HEK293 (cell line): Measurements from ENCODE around the gene CHST7.

Experiments
- CTCF ChIA-PET: fragments of 350-600 bp; formaldehyde crosslinking; extraction: SDS; loops from one replicate; lab custom pipeline; 2021; ENCODE audit warnings: antibody characterized with exemption; lab: Yijun Ruan, JAX
- POLR2A ChIA-PET: fragments of 300-600 bp; formaldehyde crosslinking; extraction: SDS; loops from one replicate; lab custom pipeline; 2020; ENCODE audit warnings: antibody characterized with exemption, inconsistent platforms; lab: Yijun Ruan, JAX
- H3K27ac ChIP-seq: fragments of 200-500 bp; sonication (Bioruptor generic); 2 replicates; pipeline ENCODE4 v1.5.1; 2014; ENCODE audit warnings: low read depth, low read length, control low read depth, inconsistent platforms; ENCODE audit errors: extremely low read depth
- H3K36me3 ChIP-seq, 2 experiments: fragments of 200-500 bp in 1 of 2; sonication (Bioruptor generic) in 1 of 2; 1 replicate in 1 of 2; 2 replicates in 1 of 2; pipeline ENCODE4 v1.5.1; 2014 to 2017; ENCODE audit warnings: inconsistent platforms in 2 of 2, low read length in 2 of 2; ENCODE audit not compliant: control insufficient read depth in 2 of 2, insufficient read depth in 1 of 2
- H3K4me1 ChIP-seq: fragments of 200-500 bp; sonication (Bioruptor generic); 2 replicates; pipeline ENCODE4 v1.5.1; 2014; ENCODE audit warnings: mild to moderate bottlenecking, low read length, inconsistent platforms; ENCODE audit not compliant: control insufficient read depth, insufficient read depth
- H3K4me3 ChIP-seq: 2 replicates; pipeline ENCODE4 v1.5.1; 2011; ENCODE audit warnings: low read depth, mild to moderate bottlenecking, control low read depth, low read length, moderate library complexity
- H3K9me3 ChIP-seq: fragments of 200-500 bp; sonication (Bioruptor generic); 2 replicates; pipeline ENCODE4 v1.5.1; 2014; ENCODE audit warnings: low read depth, low read length, inconsistent platforms; ENCODE audit not compliant: control insufficient read depth, insufficient read depth
- EGR2 ChIP-seq: fragments of 450-650 bp; formaldehyde crosslinking; IDR thresholded peaks from 2 replicates; pipeline ENCODE4 v1.5.1; 2016; ENCODE audit warnings: low read depth, missing biosample characterization, missing genetic modification characterization
- HOXA7 ChIP-seq: sonication (generic); formaldehyde crosslinking; IDR thresholded peaks from 2 replicates; pipeline ENCODE4 v1.8.1; 2022; ENCODE audit warnings: missing genetic modification reagents, borderline replicate concordance
- KLF16 ChIP-seq: fragments of 450-650 bp; formaldehyde crosslinking; IDR thresholded peaks from 2 replicates; pipeline ENCODE4 v1.5.1; 2017; ENCODE audit warnings: missing biosample characterization, missing genetic modification characterization
- OVOL3 ChIP-seq: fragments of 450-650 bp; formaldehyde crosslinking; IDR thresholded peaks from 2 replicates; pipeline ENCODE4 v1.5.1; 2016; ENCODE audit warnings: missing biosample characterization, missing genetic modification characterization
- REPIN1 ChIP-seq: fragments of 450-650 bp; formaldehyde crosslinking; IDR thresholded peaks from 2 replicates; pipeline ENCODE4 v1.5.1; 2017; ENCODE audit warnings: missing biosample characterization, missing genetic modification characterization, low read depth
- SP7 ChIP-seq: fragments of 450-650 bp; formaldehyde crosslinking; IDR thresholded peaks from 2 replicates; pipeline ENCODE4 v1.5.1; 2016; ENCODE audit warnings: missing biosample characterization, missing genetic modification characterization
- ZBTB20 ChIP-seq: fragments of 450-650 bp; formaldehyde crosslinking; IDR thresholded peaks from 2 replicates; pipeline ENCODE4 v1.5.1; 2016; ENCODE audit warnings: missing biosample characterization, missing genetic modification characterization
- ZBTB21 ChIP-seq: fragments of 450-650 bp; formaldehyde crosslinking; IDR thresholded peaks from 2 replicates; pipeline ENCODE4 v1.5.1; 2017; ENCODE audit warnings: missing biosample characterization, missing genetic modification characterization
- ZBTB7A ChIP-seq: fragments of 450-650 bp; formaldehyde crosslinking; IDR thresholded peaks from 2 replicates; pipeline ENCODE4 v1.5.1; 2016; ENCODE audit warnings: low read depth, missing biosample characterization, missing genetic modification characterization
- ZNF133 ChIP-seq: fragments of 450-650 bp; formaldehyde crosslinking; IDR thresholded peaks from 2 replicates; pipeline ENCODE4 v1.5.1; 2016; ENCODE audit warnings: missing biosample characterization, missing genetic modification characterization
- ZNF155 ChIP-seq: fragments of 450-650 bp; formaldehyde crosslinking; IDR thresholded peaks from 2 replicates; pipeline ENCODE4 v1.5.1; 2016; ENCODE audit warnings: missing biosample characterization, missing genetic modification characterization
- ZNF157 ChIP-seq: fragments of 450-650 bp; formaldehyde crosslinking; IDR thresholded peaks from 2 replicates; pipeline ENCODE4 v1.5.1; 2016; ENCODE audit warnings: missing biosample characterization, missing genetic modification characterization
- ZNF175 ChIP-seq: fragments of 450-650 bp; formaldehyde crosslinking; IDR thresholded peaks from 2 replicates; pipeline ENCODE4 v1.5.1; 2016; ENCODE audit warnings: missing biosample characterization, missing genetic modification characterization
- ZNF19 ChIP-seq: fragments of 450-650 bp; formaldehyde crosslinking; IDR thresholded peaks from 2 replicates; pipeline ENCODE4; 2016; ENCODE audit warnings: missing biosample characterization, missing genetic modification characterization, low read depth
- ZNF221 ChIP-seq: fragments of 450-650 bp; formaldehyde crosslinking; IDR thresholded peaks from 2 replicates; pipeline ENCODE4 v1.5.1; 2017; ENCODE audit warnings: missing biosample characterization, missing genetic modification characterization, borderline replicate concordance
- ZNF223 ChIP-seq: fragments of 450-650 bp; formaldehyde crosslinking; IDR thresholded peaks from 2 replicates; pipeline ENCODE4 v1.5.1; 2016; ENCODE audit warnings: missing biosample characterization, missing genetic modification characterization
- ZNF274 ChIP-seq, 2 experiments: fragments of 200-500 bp in 1 of 2; fragments of 450-650 bp in 1 of 2; sonication (Bioruptor generic) in 1 of 2; formaldehyde crosslinking in 1 of 2; IDR thresholded peaks; 2 replicates each; pipeline versions ENCODE4 v1.5.1 to v1.6.1; 2014 to 2016; ENCODE audit warnings: borderline replicate concordance in 1 of 2, inconsistent platforms in 1 of 2, low read length in 1 of 2, missing biosample characterization in 1 of 2, missing genetic modification characterization in 1 of 2
- ZNF341 ChIP-seq: fragments of 450-650 bp; formaldehyde crosslinking; IDR thresholded peaks from 2 replicates; pipeline ENCODE4; 2016; ENCODE audit warnings: low read depth, missing biosample characterization, missing genetic modification characterization
- ZNF391 ChIP-seq: fragments of 450-650 bp; formaldehyde crosslinking; IDR thresholded peaks from 2 replicates; pipeline ENCODE4 v1.5.1; 2016; ENCODE audit warnings: low read depth, missing biosample characterization, missing genetic modification characterization, borderline replicate concordance
- ZNF433 ChIP-seq: fragments of 450-650 bp; formaldehyde crosslinking; IDR thresholded peaks from 2 replicates; pipeline ENCODE4 v1.5.1; 2016; ENCODE audit warnings: missing biosample characterization, missing genetic modification characterization, low read depth
- ZNF510 ChIP-seq: fragments of 450-650 bp; formaldehyde crosslinking; IDR thresholded peaks from 2 replicates; pipeline ENCODE4 v1.5.1; 2018; ENCODE audit warnings: mild to moderate bottlenecking, missing genetic modification characterization, missing biosample characterization; ENCODE audit not compliant: insufficient replicate concordance
- ZNF560 ChIP-seq: fragments of 450-650 bp; formaldehyde crosslinking; IDR thresholded peaks from 2 replicates; pipeline ENCODE4 v1.5.1; 2017; ENCODE audit warnings: missing biosample characterization, missing genetic modification characterization, borderline replicate concordance
- ZNF571 ChIP-seq: fragments of 450-650 bp; formaldehyde crosslinking; IDR thresholded peaks from 2 replicates; pipeline ENCODE4 v1.5.0; 2017; ENCODE audit warnings: missing biosample characterization, missing genetic modification characterization
- ZNF610 ChIP-seq: fragments of 450-650 bp; formaldehyde crosslinking; IDR thresholded peaks from 2 replicates; pipeline ENCODE4 v1.5.1; 2016; ENCODE audit warnings: missing biosample characterization, missing genetic modification characterization, borderline replicate concordance
- ZXDB ChIP-seq: fragments of 450-650 bp; formaldehyde crosslinking; IDR thresholded peaks from 2 replicates; pipeline ENCODE4 v1.5.1; 2016; ENCODE audit warnings: missing biosample characterization, missing genetic modification characterization
- TF ChIP-seq, protein P1 (sequence below): fragments of 450-650 bp; IDR thresholded peaks from 2 replicates; pipeline ENCODE4 v1.5.1; 2018; ENCODE audit warnings: missing biosample characterization, mild to moderate bottlenecking, missing genetic modification characterization
- TF ChIP-seq, protein P2 (sequence below): IDR thresholded peaks from 2 replicates; pipeline ENCODE4 v1.6.1; 2011; ENCODE audit warnings: mild to moderate bottlenecking, low read depth, low read length, borderline replicate concordance
- TF ChIP-seq, protein P3 (sequence below): fragments of 450-650 bp; formaldehyde crosslinking; IDR thresholded peaks from 2 replicates; pipeline ENCODE4 v1.5.1; 2017; ENCODE audit warnings: missing biosample characterization, missing genetic modification characterization
- TF ChIP-seq, protein P4 (sequence below): fragments of 450-650 bp; formaldehyde crosslinking; IDR thresholded peaks from 2 replicates; pipeline ENCODE4 v1.5.1; 2016; ENCODE audit warnings: missing biosample characterization, missing genetic modification characterization
- TF ChIP-seq, protein P5 (sequence below): fragments of 450-650 bp; formaldehyde crosslinking; IDR thresholded peaks from 2 replicates; pipeline ENCODE4; 2016; ENCODE audit warnings: missing biosample characterization, missing genetic modification characterization

The CHST7 gene

DNA sequence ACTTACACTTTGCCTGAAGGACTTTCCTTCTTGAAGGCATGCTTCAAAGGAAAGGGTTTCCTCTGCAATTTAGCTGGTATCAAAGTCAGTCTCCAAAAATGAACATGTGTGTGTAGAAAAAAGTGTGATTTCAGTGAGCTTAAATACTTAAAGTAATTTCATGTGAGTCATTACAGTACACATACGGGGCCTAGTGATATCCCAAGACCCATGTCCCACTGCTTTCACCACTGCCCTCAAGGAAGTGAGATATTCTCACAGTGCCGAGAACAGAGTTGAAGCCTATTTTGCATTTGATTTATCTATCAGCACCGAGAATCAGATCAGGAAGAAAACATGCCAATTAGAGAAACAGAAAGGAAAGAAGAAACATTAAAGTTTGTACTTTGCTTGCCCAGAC lies 61.0 kb downstream of the CHST7 start (continued):
- TF ChIP-seq, protein P1, sequence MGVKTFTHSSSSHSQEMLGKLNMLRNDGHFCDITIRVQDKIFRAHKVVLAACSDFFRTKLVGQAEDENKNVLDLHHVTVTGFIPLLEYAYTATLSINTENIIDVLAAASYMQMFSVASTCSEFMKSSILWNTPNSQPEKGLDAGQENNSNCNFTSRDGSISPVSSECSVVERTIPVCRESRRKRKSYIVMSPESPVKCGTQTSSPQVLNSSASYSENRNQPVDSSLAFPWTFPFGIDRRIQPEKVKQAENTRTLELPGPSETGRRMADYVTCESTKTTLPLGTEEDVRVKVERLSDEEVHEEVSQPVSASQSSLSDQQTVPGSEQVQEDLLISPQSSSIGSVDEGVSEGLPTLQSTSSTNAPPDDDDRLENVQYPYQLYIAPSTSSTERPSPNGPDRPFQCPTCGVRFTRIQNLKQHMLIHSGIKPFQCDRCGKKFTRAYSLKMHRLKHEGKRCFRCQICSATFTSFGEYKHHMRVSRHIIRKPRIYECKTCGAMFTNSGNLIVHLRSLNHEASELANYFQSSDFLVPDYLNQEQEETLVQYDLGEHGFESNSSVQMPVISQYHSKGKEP (tag by site-specific recombination) = no peak
- no peak for TF ChIP-seq ZNF155
- TF ChIP-seq, protein P2, sequence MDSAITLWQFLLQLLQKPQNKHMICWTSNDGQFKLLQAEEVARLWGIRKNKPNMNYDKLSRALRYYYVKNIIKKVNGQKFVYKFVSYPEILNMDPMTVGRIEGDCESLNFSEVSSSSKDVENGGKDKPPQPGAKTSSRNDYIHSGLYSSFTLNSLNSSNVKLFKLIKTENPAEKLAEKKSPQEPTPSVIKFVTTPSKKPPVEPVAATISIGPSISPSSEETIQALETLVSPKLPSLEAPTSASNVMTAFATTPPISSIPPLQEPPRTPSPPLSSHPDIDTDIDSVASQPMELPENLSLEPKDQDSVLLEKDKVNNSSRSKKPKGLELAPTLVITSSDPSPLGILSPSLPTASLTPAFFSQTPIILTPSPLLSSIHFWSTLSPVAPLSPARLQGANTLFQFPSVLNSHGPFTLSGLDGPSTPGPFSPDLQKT = no peak
- no peak for TF ChIP-seq OVOL3
- TF ChIP-seq ZNF157 (tag by site-specific recombination) = no peak
- no peak for TF ChIP-seq ZXDB
- TF ChIP-seq REPIN1 (tag by site-specific recombination) = no peak
- no peak for TF ChIP-seq ZBTB21 (tag by site-specific recombination)
- TF ChIP-seq ZBTB7A (tag by site-specific recombination) = no peak
- TF ChIP-seq ZNF510 = no peak
- no peak for TF ChIP-seq HOXA7 (CRISPR knock-in tag)

- H3K9me3 ChIP-seq = no peaks in the 10 kb centered on the region
- POLR2A ChIA-PET = no interaction called here
- no peak for TF ChIP-seq ZNF155
- no peak for TF ChIP-seq ZNF175 (tag by site-specific recombination)
- no peak for TF ChIP-seq SP7 (tag by site-specific recombination)
- TF ChIP-seq, protein P3, sequence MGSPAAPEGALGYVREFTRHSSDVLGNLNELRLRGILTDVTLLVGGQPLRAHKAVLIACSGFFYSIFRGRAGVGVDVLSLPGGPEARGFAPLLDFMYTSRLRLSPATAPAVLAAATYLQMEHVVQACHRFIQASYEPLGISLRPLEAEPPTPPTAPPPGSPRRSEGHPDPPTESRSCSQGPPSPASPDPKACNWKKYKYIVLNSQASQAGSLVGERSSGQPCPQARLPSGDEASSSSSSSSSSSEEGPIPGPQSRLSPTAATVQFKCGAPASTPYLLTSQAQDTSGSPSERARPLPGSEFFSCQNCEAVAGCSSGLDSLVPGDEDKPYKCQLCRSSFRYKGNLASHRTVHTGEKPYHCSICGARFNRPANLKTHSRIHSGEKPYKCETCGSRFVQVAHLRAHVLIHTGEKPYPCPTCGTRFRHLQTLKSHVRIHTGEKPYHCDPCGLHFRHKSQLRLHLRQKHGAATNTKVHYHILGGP (tag by site-specific recombination) = no peak
- TF ChIP-seq ZNF341 (tag by site-specific recombination) = no peak
- TF ChIP-seq ZBTB20 (tag by site-specific recombination) = no peak
- no peak for TF ChIP-seq ZNF274 (IDR thresholded peaks at IDR 0.05; ENCODE audit: low read length)
- no peak for TF ChIP-seq ZNF274 (tag by site-specific recombination; IDR thresholded peaks at IDR 0.05; ENCODE audit: borderline replicate concordance)
- TF ChIP-seq, all 188 proteins: peak for 0
- CTCF ChIA-PET = interaction anchor here (0.6 to 0.7 kb wide), 2 partner anchors 119 to 556 kb away, joined by 3 read pairs; no protein-coding TSS in a partner anchor
- Histone ChIP-seq H3K36me3 (no peaks in the 10 kb centered on the region), H3K27ac (no peak overlapping the region), H3K4me3 (no peak overlapping the region), H3K4me1 (no peaks in the 10 kb centered on the region)
These were observed 61.6 kb downstream of the CHST7 start for GRCh38 chrX:46635186-46635585.

DNA sequence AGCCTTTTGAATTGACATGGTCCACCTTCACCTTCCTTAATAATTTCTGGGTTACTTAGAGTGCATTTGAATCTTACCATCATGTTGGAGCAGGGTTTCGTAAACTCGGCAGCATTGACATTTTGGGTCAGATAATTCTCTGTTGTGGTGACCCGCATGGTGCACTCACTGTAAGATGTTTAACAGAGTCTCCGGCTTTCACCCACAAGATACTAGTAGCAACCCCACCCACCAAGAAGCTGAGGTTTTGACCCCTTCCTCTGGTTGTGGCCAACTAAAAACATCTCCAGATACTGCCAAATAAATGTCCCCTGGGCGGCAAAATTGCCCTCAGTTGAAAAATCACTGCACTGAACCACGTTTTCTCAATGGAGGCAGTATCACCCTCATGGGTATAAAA lies 62.7 kb downstream of the CHST7 start:
- CTCF ChIA-PET = interaction anchor here (1.4 kb wide), 1 partner anchor 12 kb away, joined by 3 read pairs; no protein-coding TSS in a partner anchor
- no peak for TF ChIP-seq ZNF560
- TF ChIP-seq ZNF391 (tag by site-specific recombination) = no peak
- no peak for TF ChIP-seq ZNF133 (tag by site-specific recombination)
- TF ChIP-seq, protein P4, sequence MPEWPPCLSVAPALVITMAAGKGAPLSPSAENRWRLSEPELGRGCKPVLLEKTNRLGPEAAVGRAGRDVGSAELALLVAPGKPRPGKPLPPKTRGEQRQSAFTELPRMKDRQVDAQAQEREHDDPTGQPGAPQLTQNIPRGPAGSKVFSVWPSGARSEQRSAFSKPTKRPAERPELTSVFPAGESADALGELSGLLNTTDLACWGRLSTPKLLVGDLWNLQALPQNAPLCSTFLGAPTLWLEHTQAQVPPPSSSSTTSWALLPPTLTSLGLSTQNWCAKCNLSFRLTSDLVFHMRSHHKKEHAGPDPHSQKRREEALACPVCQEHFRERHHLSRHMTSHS (tag by site-specific recombination) = no peak
- no peak for TF ChIP-seq ZNF433 (tag by site-specific recombination)
- no peak for TF ChIP-seq ZNF221
- no peak for TF ChIP-seq ZNF19 (tag by site-specific recombination)
- TF ChIP-seq, protein P5, sequence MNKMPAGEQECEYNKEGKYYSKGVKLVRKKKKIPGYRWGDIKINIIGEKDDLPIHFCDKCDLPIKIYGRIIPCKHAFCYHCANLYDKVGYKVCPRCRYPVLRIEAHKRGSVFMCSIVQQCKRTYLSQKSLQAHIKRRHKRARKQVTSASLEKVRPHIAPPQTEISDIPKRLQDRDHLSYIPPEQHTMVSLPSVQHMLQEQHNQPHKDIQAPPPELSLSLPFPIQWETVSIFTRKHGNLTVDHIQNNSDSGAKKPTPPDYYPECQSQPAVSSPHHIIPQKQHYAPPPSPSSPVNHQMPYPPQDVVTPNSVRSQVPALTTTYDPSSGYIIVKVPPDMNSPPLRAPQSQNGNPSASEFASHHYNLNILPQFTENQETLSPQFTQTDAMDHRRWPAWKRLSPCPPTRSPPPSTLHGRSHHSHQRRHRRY (tag by site-specific recombination) = no peak
- no peak for TF ChIP-seq ZNF223 (tag by site-specific recombination)
- TF ChIP-seq EGR2 = no peak
- TF ChIP-seq ZNF175 (tag by site-specific recombination) = no peak
- TF ChIP-seq KLF16 (tag by site-specific recombination) = no peak
- no peak for TF ChIP-seq ZNF571 (tag by site-specific recombination)
- no peak for TF ChIP-seq ZNF610
- Histone ChIP-seq H3K27ac (no peak overlapping the region), H3K9me3 (no peaks in the 10 kb centered on the region), H3K4me3 (no peak overlapping the region), H3K36me3 (no peaks in the 10 kb centered on the region), H3K4me1 (no peaks in the 10 kb centered on the region)
- POLR2A ChIA-PET = no interaction called here
